GM18858 (cell line): Measurements from ENCODE around the gene VPS33A.

ENCODE experiments used
- ATAC-seq: cut with Tn5 transposase; IDR thresholded peaks from one replicate; pipeline ENCODE4 v1.9.1; 2021; ENCODE audit not compliant: unreplicated experiment

The VPS33A gene

DNA sequence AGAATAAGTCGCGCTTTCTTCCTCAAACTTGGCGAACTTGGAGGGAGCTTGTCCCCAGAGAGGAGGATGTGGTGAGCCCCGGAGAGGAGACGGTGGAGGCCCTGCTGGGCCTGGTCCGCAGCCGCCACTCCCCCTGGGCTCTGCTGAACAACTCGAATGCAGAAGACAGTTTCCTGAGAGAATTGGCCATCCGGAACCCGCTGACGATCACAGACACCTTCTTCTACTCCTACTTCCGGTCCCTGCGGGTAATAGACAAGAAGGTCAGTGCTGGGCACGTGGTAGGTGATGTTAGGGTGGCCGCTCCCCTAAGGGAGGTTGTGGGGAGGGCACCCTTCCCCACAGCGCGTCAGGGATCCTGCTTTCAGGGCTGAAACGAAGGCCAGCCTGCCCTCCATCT lies 81.8 kb downstream of the VPS33A start:
- ATAC-seq, result no peak

DNA sequence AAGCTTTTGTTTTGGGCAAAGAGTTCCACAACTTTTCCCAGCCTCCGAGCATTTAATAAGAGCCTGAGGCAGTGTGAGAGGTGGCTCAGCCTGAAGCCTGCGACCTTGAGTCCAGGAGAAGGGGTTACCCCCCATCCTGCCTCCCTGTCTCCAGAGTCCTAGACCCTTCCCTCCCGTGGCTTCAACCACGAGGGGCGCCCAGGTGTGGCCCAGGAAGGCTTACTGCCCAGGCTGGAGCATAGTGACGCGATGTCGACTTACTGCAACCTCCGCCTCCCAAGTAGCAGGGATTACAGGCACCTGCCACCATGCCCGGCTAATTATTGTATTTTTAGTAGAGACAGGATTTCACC lies 82.7 kb downstream of the VPS33A start:
- no peak for ATAC-seq

DNA sequence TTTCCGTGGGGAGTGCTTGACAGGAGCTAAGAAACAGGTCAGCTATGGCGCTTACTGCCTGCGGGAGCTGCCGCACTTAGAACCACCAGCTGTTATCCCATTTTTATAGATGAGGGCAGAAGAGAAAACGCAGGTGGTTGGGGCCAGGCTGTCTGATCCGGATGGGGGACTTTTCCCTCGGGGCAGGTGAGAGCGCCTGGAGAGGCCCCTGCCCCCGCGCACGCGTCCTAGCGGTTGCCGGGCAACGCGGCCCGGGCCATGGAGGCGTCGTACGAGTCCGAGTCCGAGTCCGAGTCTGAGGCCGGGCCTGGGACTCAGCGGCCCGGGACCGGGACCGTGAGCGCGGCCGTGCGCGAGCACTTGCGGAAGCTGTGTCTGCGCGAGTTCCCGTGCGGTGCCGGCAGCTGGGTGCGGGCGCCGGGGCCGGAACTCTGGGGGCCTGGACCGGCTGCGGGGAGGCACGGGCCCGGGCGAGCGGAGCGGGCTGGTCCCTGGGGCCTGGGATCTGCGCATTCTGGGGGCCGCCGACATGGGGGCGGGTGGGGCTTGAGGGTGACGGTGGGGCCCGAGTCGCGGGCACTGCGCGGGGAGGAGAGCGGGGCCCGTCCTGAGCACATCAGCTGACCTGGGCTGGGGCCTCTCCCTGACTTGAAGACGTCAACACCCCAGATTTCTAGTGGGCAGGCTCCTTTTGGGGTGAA lies 83.3 kb downstream of the VPS33A start, which contains the start of gene LRRC43:
Gene LRRC43 (plus strand): TSS at position 237 of the 701 bp plus-strand sequence. CDS start 22 bp downstream, at position 259.
- ATAC-seq, result no peak
